A549 treated with AZD2906 at 1 μM for 4 hours (cell line): ENCODE results near the gene ZSCAN18. TPM values are rescaled to one million over a fixed set of nuclear protein-coding genes. Genes with fewer than 3 reads are reported as not detected.

ENCODE experiments used
- total RNA-seq: library from RNA; stranded (reverse); fragments of 200-300 nt; extraction: Qiagen RNA extraction; gene quantifications from 5 replicates; pipeline ENCODE4 v1.2.3, GENCODE V29; 2022

The ZSCAN18 gene
- 1.9 to 3.5 TPM (median 2.1 TPM) in 5 replicates for total RNA-seq

DNA sequence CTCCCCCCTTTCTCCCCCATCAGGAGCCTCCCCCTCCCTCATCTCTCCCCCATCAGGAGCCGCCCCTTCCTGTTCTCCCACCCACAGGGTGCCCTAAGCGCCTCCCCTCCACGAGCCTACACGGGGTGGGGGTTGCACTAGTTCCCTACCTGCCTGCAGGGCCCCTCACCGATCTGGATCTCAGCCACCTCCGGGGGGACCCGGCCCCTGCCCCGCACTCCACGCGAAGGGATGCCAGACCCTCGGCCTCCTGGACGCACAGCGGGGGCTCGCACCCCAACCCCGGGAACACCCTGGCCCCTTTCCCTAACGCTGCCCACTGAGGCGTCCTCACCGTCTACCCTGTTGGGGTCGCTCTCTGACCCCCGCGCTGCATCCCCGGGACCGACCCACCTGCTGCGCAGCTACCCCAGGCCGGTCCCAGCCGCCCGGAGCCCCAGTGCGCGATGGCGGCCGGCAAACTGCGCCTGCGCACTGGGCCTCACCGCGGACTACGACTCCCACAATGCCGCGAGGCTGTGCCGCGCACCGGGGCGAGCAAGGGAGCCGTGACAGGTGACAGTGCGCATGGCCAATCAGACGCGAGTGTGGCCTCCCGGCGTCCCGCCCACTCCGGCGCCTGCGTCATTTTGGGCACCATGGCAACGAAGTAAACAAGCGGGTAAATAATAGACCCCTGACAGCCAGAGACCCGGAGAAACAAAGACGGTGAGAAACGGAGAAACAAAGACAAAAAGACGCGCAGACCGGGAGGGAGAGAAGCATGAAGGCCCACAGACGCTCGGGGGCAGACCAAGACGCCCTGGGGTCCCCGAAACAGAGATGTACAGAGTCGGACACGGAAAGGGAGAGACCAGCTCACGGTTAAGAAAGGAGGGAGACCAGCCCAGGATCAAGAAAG lies at the start of gene ZSCAN18:
TSS of gene ZSCAN18 (minus strand) at position 451 of the 901 bp plus-strand sequence. CDS start 7,964 bp downstream, outside the sequence.

DNA sequence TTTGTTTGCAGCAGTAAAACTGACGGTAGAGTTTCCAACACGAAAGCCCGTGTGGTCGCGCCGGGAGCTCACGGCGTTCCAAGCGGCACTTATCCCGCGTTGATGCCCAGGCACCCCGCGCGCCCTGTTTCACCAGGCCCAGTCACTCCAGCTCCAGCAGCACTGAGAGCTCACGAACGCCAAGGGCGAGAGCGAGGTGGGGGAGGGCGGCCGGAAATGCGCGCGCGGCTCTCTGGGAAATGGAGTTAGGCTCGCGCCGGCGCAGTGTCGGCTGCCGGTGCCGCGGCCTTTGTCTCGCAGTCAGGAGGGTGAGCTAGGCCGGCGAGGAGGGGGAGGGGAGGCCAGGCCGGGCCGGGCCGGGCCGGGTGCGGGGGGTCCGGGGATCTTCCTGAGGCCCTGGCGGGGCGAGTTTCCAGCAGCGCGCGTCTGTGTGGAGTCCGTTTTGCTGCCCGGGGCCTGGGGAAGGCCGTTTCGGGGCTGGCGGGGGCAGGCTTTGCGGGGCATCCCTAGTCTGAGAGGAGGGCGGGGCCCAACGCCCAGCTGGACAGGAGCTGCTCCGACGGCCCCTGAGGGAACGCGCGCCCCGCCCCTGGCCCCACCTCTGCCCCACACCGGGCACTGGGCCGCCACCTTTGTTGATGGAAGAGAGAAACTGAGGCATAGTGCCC lies 38.9 kb downstream of the ZSCAN18 start, which contains the start of gene ZNF135:
TSS of gene ZNF135 (plus strand) at position 280 of the 668 bp plus-strand sequence. CDS start 721 bp downstream, outside the sequence.

Other genes with a start within 250 kb of the ZSCAN18 start
- gene ZNF587, start 248.4 kb downstream of the ZSCAN18 start, total RNA-seq: 5.0 to 7.2 TPM (median 5.8 TPM) in 5 replicates
- gene ZNF814, start 209.2 kb downstream of the ZSCAN18 start, total RNA-seq: 1.6 to 2.6 TPM (median 2.3 TPM) in 5 replicates
- 3.0 to 5.4 TPM (median 3.7 TPM) in 5 replicates for gene ZNF417, start 181.6 kb downstream of the ZSCAN18 start, total RNA-seq
- gene ZNF418, start 162.8 kb downstream of the ZSCAN18 start, total RNA-seq: 0.84 to 1.5 TPM (median 1.2 TPM) in 5 replicates
- 0.88 to 1.2 TPM (median 1.1 TPM) in 5 replicates for gene ZNF256, start 150.5 kb downstream of the ZSCAN18 start, total RNA-seq
- gene C19orf18, start 123.7 kb downstream of the ZSCAN18 start, total RNA-seq: 0.07 to 0.08 TPM in 2 of 5 replicates, not detected in the others
- gene ZNF606, start 95.4 kb downstream of the ZSCAN18 start, total RNA-seq: 1.6 to 2.4 TPM (median 2.3 TPM) in 5 replicates
- not detected in 5 replicates for gene ZSCAN1, start 64.2 kb downstream of the ZSCAN18 start, total RNA-seq
- not detected in 5 replicates for gene ZNF135, start 38.9 kb downstream of the ZSCAN18 start, total RNA-seq
- 2.7 to 3.2 TPM (median 3.0 TPM) in 5 replicates for gene ZNF329, start 52.6 kb upstream of the ZSCAN18 start, total RNA-seq
- 12.7 to 13.3 TPM (median 13.2 TPM) in 5 replicates for gene ZNF274, start 84.8 kb upstream of the ZSCAN18 start, total RNA-seq
- gene ZNF544, start 130.7 kb upstream of the ZSCAN18 start, total RNA-seq: 17.9 to 24.2 TPM (median 18.3 TPM) in 5 replicates
- gene ZNF8, start 180.7 kb upstream of the ZSCAN18 start, total RNA-seq: 0.79 to 1.3 TPM (median 0.93 TPM) in 5 replicates
- 89.5 to 102 TPM (median 92.6 TPM) in 5 replicates for gene ERVK3-1, start 207.1 kb upstream of the ZSCAN18 start, total RNA-seq
- gene ZSCAN22, start 228.8 kb upstream of the ZSCAN18 start, total RNA-seq: 2.2 to 2.7 TPM (median 2.6 TPM) in 5 replicates